Measurements from ENCODE around the gene SGK1.

Gene SGK1

GRCh38 chr6:134122775-134123174, 195.1 kb downstream of the SGK1 start:
- Histone ChIP-seq H3K9me2 (replicated peaks; ENCODE audit: control insufficient read depth, low read length) (no peaks in the 10 kb centered on the region), H3K4me3 (ENCODE audit: low read length) (no peak overlapping the region), H3K36me3 (ENCODE audit: control insufficient read depth, low read length) (no peaks in the 10 kb centered on the region), H3K27ac (ENCODE audit: low read depth, low read length) (no peak overlapping the region), H3K4me1 (ENCODE audit: control insufficient read depth, low read length) (no peaks in the 10 kb centered on the region), H3K4me2 (ENCODE audit: low read length) (no peak overlapping the region), H3F3A (ENCODE audit: control insufficient read depth, insufficient read depth) (no peaks in the 10 kb centered on the region), H4K20me1 (ENCODE audit: control insufficient read depth, insufficient read depth, low read depth, low read length) (no peaks in the 10 kb centered on the region), H3K79me2 (ENCODE audit: control insufficient read depth, low read length) (no peaks in the 10 kb centered on the region), H3K27me3 (ENCODE audit: control insufficient read depth, low read length) (peaks cover 4% of the 10 kb centered on the region), H3K9me3 (ENCODE audit: control insufficient read depth, insufficient read depth, low read length) (no peaks in the 10 kb centered on the region)
- no peak for TF ChIP-seq EZH2phosphoT487 (IDR thresholded peaks at IDR 0.05; ENCODE audit: borderline replicate concordance, low read length)
- no peak for TF ChIP-seq CTCF (IDR thresholded peaks at IDR 0.05; ENCODE audit: low read depth, low read length, poor library complexity, severe bottlenecking)

GRCh38 chr6:134119486-134119885, 198.4 kb downstream of the SGK1 start:
- TF ChIP-seq EZH2phosphoT487 (IDR thresholded peaks at IDR 0.05; ENCODE audit: borderline replicate concordance, low read length) (no peak), CTCF (IDR thresholded peaks at IDR 0.05; ENCODE audit: low read depth, low read length, poor library complexity, severe bottlenecking) (no peak)
- H3K27me3 ChIP-seq (ENCODE audit: control insufficient read depth, low read length): peaks cover 7% of the 10 kb centered on the region
- H3K4me2 ChIP-seq (ENCODE audit: low read length): no peak overlapping the region
- H3K4me1 ChIP-seq (ENCODE audit: control insufficient read depth, low read length): no peaks in the 10 kb centered on the region
- H3K36me3 ChIP-seq (ENCODE audit: control insufficient read depth, low read length): no peaks in the 10 kb centered on the region
- no peaks in the 10 kb centered on the region for H4K20me1 ChIP-seq (ENCODE audit: control insufficient read depth, insufficient read depth, low read depth, low read length)
- no peaks in the 10 kb centered on the region for H3F3A ChIP-seq (ENCODE audit: control insufficient read depth, insufficient read depth)
- no peaks in the 10 kb centered on the region for H3K79me2 ChIP-seq (ENCODE audit: control insufficient read depth, low read length)
- H3K4me3 ChIP-seq (ENCODE audit: low read length): no peak overlapping the region
- H3K27ac ChIP-seq (ENCODE audit: low read depth, low read length): no peak overlapping the region
- H3K9me2 ChIP-seq (replicated peaks; ENCODE audit: control insufficient read depth, low read length): no peaks in the 10 kb centered on the region
- no peaks in the 10 kb centered on the region for H3K9me3 ChIP-seq (ENCODE audit: control insufficient read depth, insufficient read depth, low read length)

Data from DOHH2 (cell line).